Activated B cell treated with CpG ODN at 0.5 μM for 24 hours (primary cell): Measurements from ENCODE around the gene KRTAP9-6. TPM values are rescaled to one million over a fixed set of nuclear protein-coding genes. Genes with fewer than 3 reads are reported as not detected.

Experiments used
- ATAC-seq: fragments of 200-7000 bp; cut with Tn5 transposase; one replicate; pipeline ENCODE4 v1.10.0; 2021; ENCODE audit warnings: low read depth, mild to moderate bottlenecking, moderate library complexity
- CTCF ChIA-PET: fragments of 350-600 bp; sonication (Branson Sonifier 250); formaldehyde crosslinking; loops from one replicate; lab custom pipeline; 2021; ENCODE audit warnings: antibody characterized with exemption; lab: Charles Lee
- POLR2A ChIA-PET: fragments of 350-600 bp; sonication (Branson Sonifier 250); formaldehyde crosslinking; loops from one replicate; lab custom pipeline; 2021; ENCODE audit warnings: antibody characterized with exemption; lab: Charles Lee
- DNase-seq: peaks from one replicate; pipeline ENCODE4 v3.0.0; 2022
- H3K27ac Mint-ChIP-seq: one replicate; pipeline ENCODE4 v1.8.0; 2020; ENCODE audit warnings: mixed read lengths
- H3K27me3 Mint-ChIP-seq: one replicate; pipeline ENCODE4 v1.8.0; 2021; ENCODE audit warnings: mixed read lengths
- H3K36me3 Mint-ChIP-seq: one replicate; pipeline ENCODE4 v1.8.0; 2021; ENCODE audit warnings: low read depth, mixed read lengths
- H3K4me1 Mint-ChIP-seq: one replicate; pipeline ENCODE4 v1.8.0; 2021; ENCODE audit warnings: mixed read lengths
- H3K4me3 Mint-ChIP-seq: one replicate; pipeline ENCODE4 v1.8.0; 2020; ENCODE audit warnings: mild to moderate bottlenecking, mixed read lengths
- H3K9me3 Mint-ChIP-seq: one replicate; pipeline ENCODE4 v1.8.0; 2020; ENCODE audit warnings: mixed read lengths
- CTCF ChIP-seq: fragments of 200-600 bp; IDR thresholded peaks from one replicate; pipeline ENCODE4 v1.8.0; 2022; ENCODE audit warnings: antibody characterized with exemption, mild to moderate bottlenecking
- intact Hi-C: fragments of 100-400 bp; cut with micrococcal nuclease; formaldehyde crosslinking; loops from one replicate; pipeline ENCODE4 v1.15.1; 2024
- total RNA-seq: library from RNA; stranded (reverse); gene quantifications from 2 replicates; pipeline ENCODE4 v1.2.3, GENCODE V29; 2022

The KRTAP9-6 gene
- total RNA-seq, 1 donor from 2014 or later: not detected

- Mint-ChIP-seq H3K9me3 (peaks cover 5% of the 10 kb centered on the region), H3K27ac (no peak overlapping the region), H3K4me3 (no peak overlapping the region), H3K36me3 (no peaks in the 10 kb centered on the region), H3K4me1 (peaks cover 7% of the 10 kb centered on the region), H3K27me3 (peaks cover 20% of the 10 kb centered on the region)
- POLR2A ChIA-PET: no interaction called here
- no peak for TF ChIP-seq CTCF
- DNase-seq: no peak
- no peak for ATAC-seq
- CTCF ChIA-PET: no interaction called here
- intact Hi-C loops: no loop called here
Observed at GRCh38 chr17:41298458-41299135, 33.4 kb downstream of the KRTAP9-6 start.

- Mint-ChIP-seq H3K9me3 (peaks cover 5% of the 10 kb centered on the region), H3K27me3 (peaks cover 13% of the 10 kb centered on the region), H3K4me1 (peaks cover 13% of the 10 kb centered on the region), H3K36me3 (no peaks in the 10 kb centered on the region), H3K4me3 (no peak overlapping the region), H3K27ac (no peak overlapping the region)
- DNase-seq (no peak), ATAC-seq (no peak)
- ChIA-PET CTCF (no interaction called here), POLR2A (interaction anchor here (0.6 kb wide), 1 partner anchor 321 kb away, joined by 3 read pairs; no protein-coding TSS in a partner anchor)
- intact Hi-C loops: no loop called here
- TF ChIP-seq CTCF: no peak
Observed at GRCh38 chr17:41301204-41301790, 36.1 kb downstream of the KRTAP9-6 start.

GRCh38 chr17:41301916-41302901 is 37.0 kb downstream of the KRTAP9-6 start, which contains the start of gene KRTAP29-1:
TSS of gene KRTAP29-1 (minus strand) at chr17:41302851. CDS start at chr17:41302851, 0 bp downstream.
- no peak for DNase-seq
- ChIA-PET POLR2A (no interaction called here), CTCF (no interaction called here)
- TF ChIP-seq CTCF: no peak
- peaks cover 13% of the 10 kb centered on the region for H3K27me3 Mint-ChIP-seq
- peaks cover 5% of the 10 kb centered on the region for H3K9me3 Mint-ChIP-seq
- intact Hi-C loops: no loop called here
- H3K4me3 Mint-ChIP-seq: no peak within 1 kb of the TSS
- no peaks in the 10 kb centered on the region for H3K36me3 Mint-ChIP-seq
- H3K4me1 Mint-ChIP-seq: peaks cover 16% of the 10 kb centered on the region
- no peak within 1 kb of the TSS for H3K27ac Mint-ChIP-seq
- no peak for ATAC-seq

- CTCF ChIA-PET: no interaction called here
- Mint-ChIP-seq H3K36me3 (no peaks in the 10 kb centered on the region), H3K9me3 (peaks cover 5% of the 10 kb centered on the region), H3K4me1 (peaks cover 23% of the 10 kb centered on the region), H3K27me3 (peaks cover 13% of the 10 kb centered on the region), H3K27ac (no peak overlapping the region), H3K4me3 (no peak overlapping the region)
- TF ChIP-seq CTCF: no peak
- POLR2A ChIA-PET: no interaction called here
- intact Hi-C loops: no loop called here
- DNase-seq (no peak), ATAC-seq (no peak)
Observed at GRCh38 chr17:41302981-41303380, 37.8 kb downstream of the KRTAP9-6 start.
